MM.1S (cell line): ENCODE results near the gene GNG12.

Experiments used
- CTCF ChIP-seq: fragments of 300-600 bp; sonication (generic); IDR thresholded peaks from 2 replicates; pipeline ENCODE4 v1.5.1; 2016; ENCODE audit warnings: antibody characterized with exemption, low read length, mixed read lengths
- EZH2 ChIP-seq: fragments of 300-600 bp; sonication (generic); optimal IDR thresholded peaks from 2 replicates; pipeline ENCODE3; 2017; ENCODE audit warnings: low read depth, mild to moderate bottlenecking, antibody characterized with exemption, low read length, mixed read lengths
- EZH2phosphoT487 ChIP-seq: fragments of 300-600 bp; sonication (generic); IDR thresholded peaks from 2 replicates; pipeline ENCODE4 v1.6.1; 2018; ENCODE audit warnings: antibody characterized with exemption, low read length

- TF ChIP-seq CTCF (no peak), EZH2phosphoT487 (no peak), EZH2 (no peak)
Observed at GRCh38 chr1:67769633-67770256, 63.5 kb downstream of the GNG12 start.
